Esophagus squamous epithelium (tissue), 5 donors: Measurements from ENCODE around the gene MVB12B. TPM values are rescaled to one million over a fixed set of nuclear protein-coding genes. Genes with fewer than 3 reads are reported as not detected.

ENCODE experiments used
- DNase-seq: peaks from one replicate; lab custom pipeline; 2025; lab: John Stamatoyannopoulos, UW
- H3K27ac ChIP-seq, 4 donors: fragments of 200-600 bp; sonication (generic); one replicate each; pipeline ENCODE4 v1.5.1; 2016 to 2019; ENCODE audit warnings: mild to moderate bottlenecking in 1 of 4
- H3K27me3 ChIP-seq, 4 donors: fragments of 200-600 bp; sonication (generic); 1 replicate in 3 of 4; 2 replicates in 1 of 4; pipeline versions ENCODE4 v1.5.1 to v1.6.0; 2017 to 2021; ENCODE audit warnings: antibody characterized with exemption in 1 of 4
- H3K36me3 ChIP-seq, 3 donors: fragments of 200-600 bp; sonication (generic); one replicate each; pipeline ENCODE4 v1.5.1; 2016 to 2019
- H3K4me1 ChIP-seq, 3 donors: fragments of 200-600 bp; sonication (generic); one replicate each; pipeline ENCODE4 v1.5.1; 2017 to 2019
- H3K4me3 ChIP-seq, 4 donors: fragments of 200-600 bp; sonication (generic); 1 replicate in 3 of 4; 2 replicates in 1 of 4; pipeline ENCODE4 v1.5.1; 2016 to 2019; ENCODE audit warnings: mild to moderate bottlenecking in 2 of 4, moderate library complexity in 1 of 4
- H3K9me3 ChIP-seq, 3 donors: fragments of 200-600 bp; sonication (generic); one replicate each; pipeline ENCODE4 v1.5.1; 2016 to 2019
- POLR2A ChIP-seq, 4 donors: fragments of 450-650 bp; IDR thresholded peaks; one replicate each; pipeline ENCODE4 v1.6.1; 2017; ENCODE audit warnings: antibody characterized with exemption in 4 of 4, mild to moderate bottlenecking in 4 of 4, moderate library complexity in 3 of 4
- WGBS, 2 donors: methylation state at CpG; one replicate each; pipeline ENCODE4 v1.1.5; 2018; 5-methylcytosine and 5-hydroxymethylcytosine counted together
- intact Hi-C: fragments of 100-400 bp; cut with DNase I; formaldehyde crosslinking; loops from one replicate; pipeline ENCODE4 v1.15.0; 2022
- total RNA-seq, 4 donors: library from RNA; depleted of rRNA; stranded (reverse); fragments of >200 nt; gene quantifications; one replicate each; pipeline ENCODE4 v1.1.0, GENCODE V29; 2016
- TF ChIP-seq, protein P1 (sequence below), 6 experiments: fragments of 450-650 bp in 4 of 6; fragments of 200-600 bp in 2 of 6; sonication (generic) in 2 of 6; IDR thresholded peaks; one replicate each; pipeline ENCODE4 v1.5.1; 2016 to 2019; ENCODE audit warnings: antibody characterized with exemption in 6 of 6, mild to moderate bottlenecking in 4 of 6, moderate library complexity in 4 of 6
- donor health status: DM: yes; HTN: yes; CAD: no.

Gene MVB12B
- total RNA-seq, 4 donors from 2014 or later, result 3.2 to 13.2 (median 5.3) TPM

DNA sequence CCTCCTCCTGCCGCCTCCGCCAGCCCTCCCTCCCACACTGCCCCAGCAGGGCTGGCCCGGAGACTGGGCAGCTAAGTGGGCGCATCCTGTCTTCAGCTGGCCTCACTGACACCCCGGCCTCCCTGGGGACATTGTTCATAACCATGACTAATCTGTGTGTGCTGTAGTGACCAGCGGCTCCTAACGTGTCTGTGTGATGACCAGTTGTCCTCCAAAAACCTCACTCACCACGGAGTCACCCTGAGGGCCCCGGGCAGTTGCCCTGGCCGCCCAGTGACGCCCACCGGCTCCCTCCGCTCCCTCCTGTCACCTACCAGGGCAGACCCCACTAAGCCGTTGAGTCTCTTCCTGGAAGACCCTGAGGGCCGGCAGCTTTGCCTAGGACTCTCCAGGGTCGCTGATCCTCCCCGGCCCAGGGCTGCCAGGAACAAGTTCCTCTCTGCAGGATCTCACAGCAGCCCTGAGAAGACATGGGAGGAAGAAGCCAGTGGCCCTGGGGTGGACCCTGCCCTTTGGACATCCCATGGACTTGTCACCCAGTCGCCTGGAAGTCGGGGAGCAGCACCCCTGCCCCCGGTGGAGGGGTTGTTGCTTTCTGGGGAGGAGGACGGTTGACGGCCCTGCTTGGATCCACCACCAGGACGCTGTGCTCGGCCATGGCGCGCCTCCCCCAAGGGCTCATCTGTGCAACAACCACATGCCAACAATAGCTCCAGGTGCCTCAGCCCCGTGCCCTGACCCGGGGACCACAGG, 176.9 kb downstream of the MVB12B start:
- Histone ChIP-seq H3K4me3 (no peak overlapping the region), H3K27ac (no peak overlapping the region), H3K27me3 (peaks cover 0 to 24% (median 0%) of the 10 kb centered on the region in 4 donors), H3K4me1 (peaks cover 14 to 31% (median 22%) of the 10 kb centered on the region in 3 donors), H3K9me3 (no peaks in the 10 kb centered on the region), H3K36me3 (peaks cover 0 to 32% (median 0%) of the 10 kb centered on the region in 3 donors)
- 90 to 95% methylated on average over 8 to 10 of the region's 28 CpGs for WGBS, 2 donors
- DNase-seq, result no peak
- intact Hi-C loops, result loop anchor here (5.0 kb wide), 1 partner anchor 54 kb away; no protein-coding TSS in a partner anchor
- no peak for TF ChIP-seq POLR2A (IDR thresholded peaks at IDR 0.05)
- TF ChIP-seq, protein P1, sequence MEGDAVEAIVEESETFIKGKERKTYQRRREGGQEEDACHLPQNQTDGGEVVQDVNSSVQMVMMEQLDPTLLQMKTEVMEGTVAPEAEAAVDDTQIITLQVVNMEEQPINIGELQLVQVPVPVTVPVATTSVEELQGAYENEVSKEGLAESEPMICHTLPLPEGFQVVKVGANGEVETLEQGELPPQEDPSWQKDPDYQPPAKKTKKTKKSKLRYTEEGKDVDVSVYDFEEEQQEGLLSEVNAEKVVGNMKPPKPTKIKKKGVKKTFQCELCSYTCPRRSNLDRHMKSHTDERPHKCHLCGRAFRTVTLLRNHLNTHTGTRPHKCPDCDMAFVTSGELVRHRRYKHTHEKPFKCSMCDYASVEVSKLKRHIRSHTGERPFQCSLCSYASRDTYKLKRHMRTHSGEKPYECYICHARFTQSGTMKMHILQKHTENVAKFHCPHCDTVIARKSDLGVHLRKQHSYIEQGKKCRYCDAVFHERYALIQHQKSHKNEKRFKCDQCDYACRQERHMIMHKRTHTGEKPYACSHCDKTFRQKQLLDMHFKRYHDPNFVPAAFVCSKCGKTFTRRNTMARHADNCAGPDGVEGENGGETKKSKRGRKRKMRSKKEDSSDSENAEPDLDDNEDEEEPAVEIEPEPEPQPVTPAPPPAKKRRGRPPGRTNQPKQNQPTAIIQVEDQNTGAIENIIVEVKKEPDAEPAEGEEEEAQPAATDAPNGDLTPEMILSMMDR (IDR thresholded peaks at IDR 0.05), result no peak

DNA sequence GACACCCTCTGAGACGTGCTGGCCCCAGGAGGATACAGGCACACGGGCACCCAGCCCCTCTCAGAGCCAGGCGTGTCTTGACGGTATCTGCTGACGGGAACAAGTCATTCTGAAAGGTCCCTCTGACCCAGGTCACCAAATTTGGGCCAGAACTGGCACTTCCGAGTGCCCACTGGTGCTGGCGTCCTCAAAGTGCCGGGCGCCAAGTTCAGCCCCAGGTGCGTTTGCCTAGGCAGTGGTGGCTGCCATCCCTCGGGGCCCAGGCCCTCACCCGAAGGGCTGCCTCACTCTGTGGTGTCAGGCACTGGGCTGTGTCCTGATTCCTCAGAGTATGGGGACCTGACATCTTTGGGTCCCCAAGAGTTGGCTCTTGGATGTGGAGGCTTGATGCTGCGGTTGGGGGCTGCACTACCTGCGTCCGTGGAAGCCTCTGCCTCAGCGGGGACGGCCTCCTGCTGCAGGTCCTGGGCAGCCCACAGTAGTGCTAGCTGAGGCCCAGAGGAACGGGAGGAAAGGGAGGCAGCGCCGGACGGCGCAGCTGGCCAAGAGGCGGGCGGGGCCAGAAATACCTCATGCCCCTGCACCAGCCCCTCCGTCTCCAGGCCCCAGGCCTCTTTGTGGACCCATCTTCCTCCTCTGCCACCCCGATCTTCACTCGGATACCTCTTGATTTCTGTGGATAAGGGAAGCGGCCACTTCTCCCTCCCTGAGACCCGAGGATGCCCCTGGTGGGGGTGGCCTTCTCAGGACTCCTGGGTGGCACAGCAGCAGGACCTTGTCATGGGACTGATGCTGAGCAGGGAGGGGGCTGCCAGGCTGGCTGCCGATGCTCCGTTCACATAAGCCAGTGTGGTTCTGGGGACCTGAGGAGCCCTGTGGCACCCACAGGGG, 177.7 kb downstream of the MVB12B start:
- peaks cover 0 to 32% (median 0%) of the 10 kb centered on the region in 3 donors for H3K36me3 ChIP-seq
- WGBS, 2 donors, result 89 to 93% methylated on average over 3 to 13 of the region's 31 CpGs
- TF ChIP-seq, protein P1 (IDR thresholded peaks at IDR 0.05), result no peak
- no peak for TF ChIP-seq POLR2A (IDR thresholded peaks at IDR 0.05)
- H3K4me3 ChIP-seq, result no peak overlapping the region
- DNase-seq, result no peak
- peaks cover 0 to 29% (median 0%) of the 10 kb centered on the region in 4 donors for H3K27me3 ChIP-seq
- H3K27ac ChIP-seq, result no peak overlapping the region
- intact Hi-C loops, result loop anchor here (5.0 kb wide), 1 partner anchor 53 kb away; no protein-coding TSS in a partner anchor
- H3K9me3 ChIP-seq, result no peaks in the 10 kb centered on the region
- peaks cover 13 to 23% (median 13%) of the 10 kb centered on the region in 3 donors for H3K4me1 ChIP-seq

DNA sequence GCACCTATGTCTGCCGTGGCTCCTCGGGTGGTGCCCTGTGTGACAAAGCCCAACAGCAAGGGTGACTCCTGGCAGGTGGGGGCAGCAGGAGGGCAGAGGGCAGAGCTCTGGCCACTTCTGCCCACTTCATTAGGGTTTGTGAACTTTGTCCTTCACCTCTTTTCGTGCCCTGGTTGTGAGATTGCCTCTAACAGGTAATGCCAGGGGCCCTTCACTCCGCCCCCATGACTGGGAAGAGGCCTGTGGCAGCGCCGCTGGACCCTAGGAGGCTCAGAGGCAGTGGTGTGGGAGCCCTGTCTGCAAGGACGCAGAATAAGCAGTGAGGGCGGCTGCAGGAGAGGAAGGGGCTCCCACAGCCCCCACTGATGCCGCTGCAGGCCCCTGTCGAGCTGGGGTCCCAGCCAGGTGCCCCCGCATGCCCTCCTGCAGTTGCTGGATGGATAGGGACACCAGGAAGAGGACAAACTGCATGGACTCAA, 178.4 kb downstream of the MVB12B start:
- H3K27ac ChIP-seq, result no peak overlapping the region
- no peak for TF ChIP-seq POLR2A (IDR thresholded peaks at IDR 0.05)
- TF ChIP-seq, protein P1 (IDR thresholded peaks at IDR 0.05), result no peak
- DNase-seq, result no peak
- no peaks in the 10 kb centered on the region for H3K9me3 ChIP-seq
- H3K36me3 ChIP-seq, result peaks cover 0 to 32% (median 0%) of the 10 kb centered on the region in 3 donors
- no peak overlapping the region for H3K4me3 ChIP-seq
- 93% methylated on average over 6 of the region's 11 CpGs; no CpG with 5 or more reads in 1 of the 2 donors for WGBS, 2 donors
- intact Hi-C loops, result loop anchor here (5.0 kb wide), 1 partner anchor 52 kb away; no protein-coding TSS in a partner anchor
- peaks cover 0 to 28% (median 0%) of the 10 kb centered on the region in 4 donors for H3K27me3 ChIP-seq
- H3K4me1 ChIP-seq, result peaks cover 6 to 16% (median 6%) of the 10 kb centered on the region in 3 donors

DNA sequence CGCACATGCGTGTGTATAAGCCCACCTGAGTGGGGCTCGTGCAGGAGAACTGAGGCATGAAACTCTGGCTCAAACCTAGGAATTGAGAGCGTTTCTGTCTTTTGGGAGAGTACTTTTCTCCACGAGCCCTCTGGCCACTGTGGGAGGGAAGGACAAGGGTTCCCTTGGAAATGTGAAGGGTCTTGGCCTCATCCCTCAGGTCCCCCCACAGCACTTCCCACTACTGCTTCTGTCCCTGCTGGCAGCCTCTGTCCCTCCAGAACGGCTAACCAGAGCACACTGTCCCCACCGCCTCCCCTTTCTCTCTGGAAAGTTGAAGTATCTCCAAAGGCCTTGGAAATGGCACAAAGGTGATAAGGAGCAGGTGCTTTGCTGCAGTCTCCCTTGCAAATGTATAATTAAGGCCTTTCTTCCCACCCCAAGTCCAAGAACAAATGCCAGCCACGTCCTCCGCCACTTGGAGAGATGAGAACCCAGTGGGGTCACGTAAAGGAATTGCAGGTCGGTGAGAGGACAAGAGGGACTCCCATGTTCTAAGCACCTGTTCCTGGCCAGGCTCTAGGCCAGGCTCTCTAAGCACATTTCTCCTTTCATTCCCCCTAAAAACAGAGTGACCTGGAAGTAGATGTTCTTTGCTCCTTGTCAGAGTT, 179.2 kb downstream of the MVB12B start:
- 78 to 87% methylated on average over 9 to 11 of the region's 11 CpGs for WGBS, 2 donors
- Histone ChIP-seq H3K9me3 (no peaks in the 10 kb centered on the region), H3K27ac (no peak overlapping the region), H3K36me3 (peaks cover 0 to 32% (median 0%) of the 10 kb centered on the region in 3 donors), H3K27me3 (peaks cover 0 to 27% (median 0%) of the 10 kb centered on the region in 4 donors), H3K4me3 (no peak overlapping the region), H3K4me1 (peaks cover 3 to 8% (median 4%) of the 10 kb centered on the region in 3 donors)
- intact Hi-C loops, result no loop called here
- no peak for DNase-seq
- TF ChIP-seq, protein P1 (IDR thresholded peaks at IDR 0.05), result no peak
- TF ChIP-seq POLR2A (IDR thresholded peaks at IDR 0.05), result no peak
